H1 (cell line): ENCODE data around the gene FOXQ1. TPM values are rescaled to one million over a fixed set of nuclear protein-coding genes. Genes with fewer than 3 reads are reported as not detected.

Source experiments
- CTCF ChIA-PET: fragments of 300-600 bp; sonication (Branson Sonifier 250); formaldehyde crosslinking; loops from one replicate; lab custom pipeline; 2021; ENCODE audit not compliant: partially characterized antibody; lab: Charles Lee
- POLR2A ChIA-PET: fragments of 300-600 bp; sonication (Branson Sonifier 250); formaldehyde crosslinking; loops from one replicate; lab custom pipeline; 2021; ENCODE audit warnings: inconsistent platforms; ENCODE audit not compliant: partially characterized antibody; lab: Charles Lee
- DNase-seq, 2 experiments: peaks; one replicate each; pipeline versions ENCODE4 v3.0.0 to v3.0.0-alpha.2; 2010 to 2022; ENCODE audit warnings: low spot score in 2 of 2, low read depth in 1 of 2, mixed read lengths in 1 of 2
- FAIRE-seq: peaks from 2 replicates; lab custom pipeline; 2011; peaks lifted over from hg19 to GRCh38; lab: Jason Lieb, UNC
- H2AFZ ChIP-seq: 2 replicates; pipeline ENCODE4 v1.8.1; 2012; ENCODE audit warnings: low read length, inconsistent platforms
- H2AK5ac ChIP-seq: 2 replicates; pipeline ENCODE4 v1.6.1; 2013; ENCODE audit warnings: low read depth, low read length
- H2BK120ac ChIP-seq: replicated peaks from 2 replicates; pipeline ENCODE3; 2013; ENCODE audit warnings: low read depth, low read length, inconsistent platforms
- H2BK12ac ChIP-seq: 2 replicates; pipeline ENCODE4 v1.6.1; 2013; ENCODE audit warnings: low read depth, low read length
- H2BK15ac ChIP-seq: 2 replicates; pipeline ENCODE4 v1.6.1; 2013; ENCODE audit warnings: low read length
- H2BK20ac ChIP-seq: 2 replicates; pipeline ENCODE4 v1.6.1; 2013; ENCODE audit warnings: low read length
- H2BK5ac ChIP-seq: 2 replicates; pipeline ENCODE4 v1.6.1; 2013; ENCODE audit warnings: low read depth, low read length
- H3K14ac ChIP-seq: 2 replicates; pipeline ENCODE4 v1.6.1; 2013; ENCODE audit warnings: inconsistent platforms; ENCODE audit not compliant: insufficient read length
- H3K18ac ChIP-seq: 2 replicates; pipeline ENCODE4 v1.6.1; 2013; ENCODE audit warnings: low read length; ENCODE audit errors: extremely low read depth
- H3K23ac ChIP-seq: 2 replicates; pipeline ENCODE4 v1.6.1; 2013; ENCODE audit warnings: inconsistent platforms; ENCODE audit not compliant: insufficient read length
- H3K23me2 ChIP-seq: 2 replicates; pipeline ENCODE4 v1.6.1; 2013; ENCODE audit warnings: low read depth, low read length
- H3K27ac ChIP-seq: 2 replicates; pipeline ENCODE4 v1.6.1; 2011; ENCODE audit warnings: low read depth, low read length, inconsistent platforms
- H3K27me3 ChIP-seq, 4 experiments: replicated peaks in 1 of 4; 1 replicate in 1 of 4; 2 replicates in 3 of 4; pipeline versions ENCODE4 v1.6.1 to v1.8.1; 2011 to 2013; ENCODE audit warnings: low read length in 3 of 4, mild to moderate bottlenecking in 3 of 4, inconsistent platforms in 2 of 4, mixed read lengths in 2 of 4, moderate library complexity in 1 of 4; ENCODE audit not compliant: control insufficient read depth in 3 of 4, insufficient read depth in 3 of 4; ENCODE audit errors: extremely low read depth in 1 of 4
- H3K36me3 ChIP-seq, 4 experiments: 2 replicates each; pipeline versions ENCODE4 v1.6.1 to v1.8.1; 2011 to 2013; ENCODE audit warnings: mild to moderate bottlenecking in 4 of 4, low read length in 3 of 4, moderate library complexity in 2 of 4, control low read depth in 1 of 4, inconsistent platforms in 1 of 4; ENCODE audit not compliant: insufficient read depth in 4 of 4, control insufficient read depth in 2 of 4
- H3K4ac ChIP-seq: replicated peaks from 2 replicates; pipeline ENCODE3; 2013; ENCODE audit warnings: low read length, low read depth, mixed read lengths, inconsistent platforms; ENCODE audit not compliant: insufficient read length
- H3K4me1 ChIP-seq, 4 experiments: replicated peaks in 1 of 4; 1 replicate in 1 of 4; 2 replicates in 3 of 4; pipeline versions ENCODE4 v1.6.1 to v1.8.1; 2011 to 2013; ENCODE audit warnings: low read length in 3 of 4, inconsistent platforms in 2 of 4, mixed read lengths in 1 of 4; ENCODE audit not compliant: insufficient read depth in 4 of 4, control insufficient read depth in 3 of 4
- H3K4me2 ChIP-seq, 2 experiments: 2 replicates each; pipeline versions ENCODE4 v1.6.1 to v1.8.1; 2011 to 2013; ENCODE audit warnings: low read depth in 2 of 2, low read length in 2 of 2, control low read depth in 1 of 2, inconsistent platforms in 1 of 2, mild to moderate bottlenecking in 1 of 2; ENCODE audit not compliant: insufficient read depth in 1 of 2
- H3K4me3 ChIP-seq, 4 experiments: fragments of 200-600, 300-600 bp in 1 of 4; sonication (generic), shearing (Covaris generic), sonication (Bioruptor Twin) in 1 of 4; 2 replicates each; pipeline versions ENCODE4 v1.5.1 to v1.8.1; 2011 to 2016; ENCODE audit warnings: low read length in 4 of 4, low read depth in 3 of 4, control low read depth in 2 of 4, inconsistent platforms in 2 of 4, mild to moderate bottlenecking in 2 of 4, mixed read lengths in 1 of 4, moderate library complexity in 1 of 4; ENCODE audit not compliant: insufficient read depth in 2 of 4; ENCODE audit errors: extremely low read depth in 1 of 4
- H3K56ac ChIP-seq: replicated peaks from 2 replicates; pipeline ENCODE3; 2013; ENCODE audit warnings: low read depth, mild to moderate bottlenecking, mixed read lengths, low read length, inconsistent platforms; ENCODE audit not compliant: insufficient read length
- H3K79me1 ChIP-seq: 2 replicates; pipeline ENCODE4 v1.6.1; 2013; ENCODE audit warnings: low read depth, low read length, control low read depth
- H3K79me2 ChIP-seq, 2 experiments: 2 replicates each; pipeline versions ENCODE4 v1.6.1 to v1.8.1; 2012 to 2013; ENCODE audit warnings: low read length in 2 of 2, mild to moderate bottlenecking in 2 of 2, inconsistent platforms in 1 of 2; ENCODE audit not compliant: insufficient read depth in 2 of 2, control insufficient read depth in 1 of 2
- H3K9ac ChIP-seq, 4 experiments: replicated peaks in 1 of 4; 1 replicate in 1 of 4; 2 replicates in 3 of 4; pipeline versions ENCODE4 v1.6.1 to v1.8.1; 2011 to 2013; ENCODE audit warnings: low read depth in 3 of 4, low read length in 3 of 4, control low read depth in 2 of 4, mild to moderate bottlenecking in 2 of 4, moderate library complexity in 2 of 4, inconsistent platforms in 1 of 4; ENCODE audit errors: extremely low read depth in 1 of 4
- H3K9me3 ChIP-seq, 2 experiments: 2 replicates each; pipeline versions ENCODE4 v1.6.1 to v1.8.1; 2012 to 2013; ENCODE audit warnings: mild to moderate bottlenecking in 2 of 2, moderate library complexity in 2 of 2, control low read depth in 1 of 2, inconsistent platforms in 1 of 2, low read depth in 1 of 2, low read length in 1 of 2, mixed read lengths in 1 of 2; ENCODE audit not compliant: insufficient read depth in 2 of 2
- H4K20me1 ChIP-seq, 2 experiments: replicated peaks in 1 of 2; 2 replicates each; pipeline versions ENCODE3 to v1.8.1; 2011 to 2013; ENCODE audit warnings: inconsistent platforms in 2 of 2, low read length in 2 of 2, mild to moderate bottlenecking in 1 of 2; ENCODE audit not compliant: insufficient read depth in 2 of 2, control insufficient read depth in 1 of 2
- H4K5ac ChIP-seq: 2 replicates; pipeline ENCODE4 v1.6.1; 2013; ENCODE audit warnings: low read length, low read depth, mixed read lengths, inconsistent platforms; ENCODE audit not compliant: insufficient read length
- H4K8ac ChIP-seq: 2 replicates; pipeline ENCODE4 v1.8.0; 2013; ENCODE audit warnings: mild to moderate bottlenecking, moderate library complexity, low read length, inconsistent platforms; ENCODE audit not compliant: insufficient read depth; ENCODE audit errors: extremely low read depth
- H4K91ac ChIP-seq: replicated peaks from 2 replicates; pipeline ENCODE3; 2013; ENCODE audit warnings: low read length, mixed read lengths, inconsistent platforms; ENCODE audit not compliant: insufficient read length
- CBX5 ChIP-seq: fragments of 300-800, 300-1000 bp; sonication (generic); IDR thresholded peaks from 2 replicates; pipeline ENCODE4 v1.7.1; 2016; ENCODE audit warnings: antibody characterized with exemption, low read length, low read depth
- CBX8 ChIP-seq: fragments of 300-800, 300-1000 bp; sonication (generic); IDR thresholded peaks from 2 replicates; pipeline ENCODE4 v1.7.1; 2016; ENCODE audit warnings: low read depth, low read length, borderline replicate concordance
- CHD2 ChIP-seq: IDR thresholded peaks from 2 replicates; pipeline ENCODE4 v1.6.1; 2012; ENCODE audit warnings: low read length, improper control_type of control experiment
- JUND ChIP-seq: IDR thresholded peaks from 2 replicates; pipeline ENCODE4 v1.6.1; 2011; ENCODE audit warnings: mild to moderate bottlenecking, improper control_type of control experiment, low read length
- ZNF274 ChIP-seq: IDR thresholded peaks from 2 replicates; pipeline ENCODE4 v1.7.0; 2012; ENCODE audit warnings: low read length, borderline replicate concordance; ENCODE audit errors: extremely low read depth
- WGBS, 2 experiments: shearing (Covaris generic) in 1 of 2; methylation state at CpG; one replicate each; pipeline versions ENCODE4 v1.1.6 to v1.1.7; 2013 to 2015; ENCODE audit warnings: low lambda C conversion rate in 2 of 2, mixed read lengths in 2 of 2, inconsistent platforms in 1 of 2, low coverage in 1 of 2, missing lambda C conversion rate in 1 of 2; ENCODE audit not compliant: insufficient replicate concordance in 2 of 2, insufficient coverage in 1 of 2, insufficient read length in 1 of 2; ENCODE audit errors: extremely low coverage in 1 of 2, missing lambda C conversion rate in 1 of 2; 5-methylcytosine and 5-hydroxymethylcytosine counted together
- polyA plus RNA-seq, 7 experiments: library from polyadenylated mRNA; depleted of rRNA in 3 of 7; stranded (reverse) in 5 of 7; unstranded in 2 of 7; fragments of >200 nt in 5 of 7; fragments of 200-250 nt in 2 of 7; gene quantifications; 1 replicate in 5 of 7; 2 replicates in 1 of 7; 4 replicates in 1 of 7; pipeline versions ENCODE4 v1.2.1 to v1.2.3, GENCODE V29; 2011 to 2013; ENCODE audit warnings: missing spikeins in 2 of 7, mixed read lengths in 2 of 7
- total RNA-seq: library from RNA; stranded (reverse); fragmentation: NEBNext Ultra II Directional; extraction: Animal tissue kit (Norgen Biotek cat#: 25700); gene quantifications from 2 replicates; pipeline ENCODE4 v1.2.1, GENCODE V29; 2021

FOXQ1 gene
- total and polyA plus RNA-seq, 2 of the 8 experiments (the other 6 are each of a cell fraction or from before 2014, with no cell fraction given) = 0.03 TPM; not detected in 1

- TF ChIP-seq CBX8 (no peak), ZNF274 (no peak), CBX5 (no peak), JUND (no peak), CHD2 (no peak)
- H2AK5ac ChIP-seq = no peak overlapping the region
- no peak for DNase-seq
- no peaks in the 10 kb centered on the region for H3K27me3 ChIP-seq
- no peak overlapping the region for H3K4me2 ChIP-seq
- no peaks in the 10 kb centered on the region for H3K36me3 ChIP-seq
- no peak overlapping the region for H3K14ac ChIP-seq
- H3K18ac ChIP-seq = no peak overlapping the region
- POLR2A ChIA-PET = interaction anchor here (1.0 kb wide), 1 partner anchor 28 kb away, joined by 6 read pairs; no protein-coding TSS in a partner anchor
- no peak overlapping the region for H3K4me3 ChIP-seq
- peaks cover 0 to 5% (median 2%) of the 10 kb centered on the region in 4 experiments; a peak in 2 of 7 replicates for H3K4me1 ChIP-seq
- no peak overlapping the region for H3K23ac ChIP-seq
- peaks cover 0 to 2% of the 10 kb centered on the region in 2 experiments for H4K20me1 ChIP-seq
- no peak overlapping the region for H3K4ac ChIP-seq
- WGBS, 2 experiments = 82% methylated on average over 8 of the region's 8 CpGs; no CpG with 5 or more reads in 1 of the 2 experiments
- no peaks in the 10 kb centered on the region for H3K79me1 ChIP-seq
- H4K91ac ChIP-seq = no peak overlapping the region
- no peak overlapping the region for H3K56ac ChIP-seq
- H2BK15ac ChIP-seq = no peak overlapping the region
- H2BK20ac ChIP-seq = no peak overlapping the region
- H2BK5ac ChIP-seq = no peak overlapping the region
- peaks cover 2% of the 10 kb centered on the region in 2 experiments for H3K9me3 ChIP-seq
- no peak overlapping the region for H2AFZ ChIP-seq
- no peak overlapping the region for H3K9ac ChIP-seq
- H4K8ac ChIP-seq = 0 out of 2 replicates have a peak overlapping the region, but pooled peaks have one; percentile 64
- no peak overlapping the region for H4K5ac ChIP-seq
- CTCF ChIA-PET = interaction anchor here (1.6 to 1.8 kb wide), 3 partner anchors 13 to 44 kb away, joined by 3 to 5 read pairs (median 3); no protein-coding TSS in a partner anchor
- H2BK120ac ChIP-seq = no peak overlapping the region
- FAIRE-seq = no peak
- no peaks in the 10 kb centered on the region for H3K79me2 ChIP-seq
- no peak overlapping the region for H3K27ac ChIP-seq
- H3K23me2 ChIP-seq = no peaks in the 10 kb centered on the region
- H2BK12ac ChIP-seq = no peak overlapping the region
Measured at GRCh38 chr6:1267057-1267732, 44.7 kb upstream of the FOXQ1 start.
